Stimulated activated CD8-positive, alpha-beta memory T cell treated with anti-CD3 and anti-CD28 coated beads, Interleukin-15, amount 100 ng/mL, for 4 hours (primary cell): ENCODE measurements around the gene TMC4.
"Not testable (repeated sequence)": the region's sequence is repeated elsewhere in the genome, so short reads cannot be mapped to it uniquely, and the experiment has no call there.

ENCODE experiments used
- DNase-seq, 2 donors: peaks; one replicate each; pipeline ENCODE4 v3.0.0-alpha.2; 2020; ENCODE audit warnings: low read depth in 2 of 2

The TMC4 gene, protein sequence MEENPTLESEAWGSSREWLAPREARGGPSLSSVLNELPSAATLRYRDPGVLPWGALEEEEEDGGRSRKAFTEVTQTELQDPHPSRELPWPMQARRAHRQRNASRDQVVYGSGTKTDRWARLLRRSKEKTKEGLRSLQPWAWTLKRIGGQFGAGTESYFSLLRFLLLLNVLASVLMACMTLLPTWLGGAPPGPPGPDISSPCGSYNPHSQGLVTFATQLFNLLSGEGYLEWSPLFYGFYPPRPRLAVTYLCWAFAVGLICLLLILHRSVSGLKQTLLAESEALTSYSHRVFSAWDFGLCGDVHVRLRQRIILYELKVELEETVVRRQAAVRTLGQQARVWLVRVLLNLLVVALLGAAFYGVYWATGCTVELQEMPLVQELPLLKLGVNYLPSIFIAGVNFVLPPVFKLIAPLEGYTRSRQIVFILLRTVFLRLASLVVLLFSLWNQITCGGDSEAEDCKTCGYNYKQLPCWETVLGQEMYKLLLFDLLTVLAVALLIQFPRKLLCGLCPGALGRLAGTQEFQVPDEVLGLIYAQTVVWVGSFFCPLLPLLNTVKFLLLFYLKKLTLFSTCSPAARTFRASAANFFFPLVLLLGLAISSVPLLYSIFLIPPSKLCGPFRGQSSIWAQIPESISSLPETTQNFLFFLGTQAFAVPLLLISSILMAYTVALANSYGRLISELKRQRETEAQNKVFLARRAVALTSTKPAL

DNA sequence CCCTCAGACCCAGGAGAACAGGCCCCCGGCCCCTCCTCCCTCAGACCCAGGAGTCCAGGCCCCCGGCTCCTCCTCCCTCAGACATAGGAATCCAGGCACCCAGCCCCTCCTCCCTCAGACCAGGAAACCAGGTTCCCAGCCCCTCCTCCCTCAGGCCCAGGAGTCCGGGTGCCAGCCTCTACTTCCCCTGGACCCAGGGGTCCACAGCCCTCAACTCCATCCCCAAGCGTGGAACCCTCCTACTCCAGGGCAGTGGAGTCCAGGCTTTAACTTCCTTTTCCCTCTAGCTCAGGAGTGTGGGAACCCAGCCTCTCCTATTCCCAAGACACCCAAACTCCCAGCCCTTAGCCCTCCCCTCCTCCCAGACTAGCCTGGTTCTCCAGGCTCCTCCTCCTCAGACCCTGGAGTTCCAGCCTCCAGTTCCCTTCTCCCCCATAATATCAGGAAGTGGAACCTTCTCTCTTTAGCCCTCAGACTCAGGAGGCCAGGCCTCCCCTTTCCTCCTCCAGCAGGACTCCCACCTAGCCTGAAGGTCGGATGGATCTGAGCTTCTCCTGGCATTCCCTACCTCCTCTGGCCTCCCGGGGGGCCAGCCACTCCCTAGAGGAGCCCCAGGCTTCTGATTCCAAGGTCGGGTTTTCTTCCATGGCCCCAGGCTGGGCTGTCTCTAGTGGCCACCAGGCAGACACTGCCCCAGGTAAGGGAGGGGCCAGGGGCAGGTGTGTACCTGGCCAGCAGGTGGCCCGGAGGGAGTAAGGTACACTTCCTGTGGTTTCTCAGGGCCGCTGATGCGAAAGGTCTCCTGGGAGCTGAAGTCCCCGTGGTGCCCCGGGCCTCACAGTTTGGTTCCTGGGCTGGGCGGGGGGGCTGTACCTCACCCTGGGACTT lies at the start of gene TMC4:
TMC4 (minus strand) TSS at position 690 of the 888 bp plus-strand sequence; CDS start at position 647, 43 bp downstream.
- DNase-seq = no peak

DNA sequence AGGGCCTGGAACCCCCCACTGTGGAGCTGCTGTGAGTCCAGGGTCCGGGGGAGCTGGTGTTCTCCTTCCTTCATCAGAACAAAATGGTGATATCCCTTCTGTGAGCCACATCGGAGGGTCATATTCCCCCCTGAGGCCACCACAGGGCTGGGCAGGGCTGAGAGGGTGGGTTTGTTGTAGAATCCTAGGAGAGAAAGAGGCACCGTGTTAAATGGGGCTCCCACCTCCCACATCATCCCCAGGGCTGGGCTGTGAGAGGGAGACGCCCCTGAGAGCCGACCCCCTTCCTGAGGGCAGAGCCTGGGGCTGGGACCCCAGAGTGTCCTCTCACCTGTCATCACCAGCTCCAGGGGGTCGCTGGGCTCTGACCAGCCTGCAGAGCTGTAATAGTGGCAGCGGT lies 49.0 kb upstream of the TMC4 start:
- not testable (repeated sequence) for DNase-seq

DNA sequence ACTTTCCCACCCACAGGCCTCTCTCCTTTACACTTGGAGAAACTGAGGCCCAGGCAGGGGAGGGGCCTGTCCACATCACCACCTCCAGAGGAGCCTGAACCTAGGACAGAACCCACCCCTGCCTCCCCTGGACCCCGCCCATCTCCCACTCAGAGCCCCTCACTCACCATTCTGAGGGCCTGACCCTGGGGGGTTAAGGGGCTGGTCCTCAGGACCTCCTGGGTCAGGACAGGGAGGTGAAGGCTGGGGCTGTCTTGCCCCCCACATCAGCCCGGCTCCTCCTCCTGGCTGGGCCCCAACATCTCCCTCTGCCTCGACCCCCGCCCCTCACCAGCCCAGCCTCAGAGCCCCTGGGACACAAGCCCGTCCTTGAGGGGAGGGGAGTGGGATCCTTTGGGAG lies 46.7 kb upstream of the TMC4 start:
- not testable (repeated sequence) for DNase-seq

DNA sequence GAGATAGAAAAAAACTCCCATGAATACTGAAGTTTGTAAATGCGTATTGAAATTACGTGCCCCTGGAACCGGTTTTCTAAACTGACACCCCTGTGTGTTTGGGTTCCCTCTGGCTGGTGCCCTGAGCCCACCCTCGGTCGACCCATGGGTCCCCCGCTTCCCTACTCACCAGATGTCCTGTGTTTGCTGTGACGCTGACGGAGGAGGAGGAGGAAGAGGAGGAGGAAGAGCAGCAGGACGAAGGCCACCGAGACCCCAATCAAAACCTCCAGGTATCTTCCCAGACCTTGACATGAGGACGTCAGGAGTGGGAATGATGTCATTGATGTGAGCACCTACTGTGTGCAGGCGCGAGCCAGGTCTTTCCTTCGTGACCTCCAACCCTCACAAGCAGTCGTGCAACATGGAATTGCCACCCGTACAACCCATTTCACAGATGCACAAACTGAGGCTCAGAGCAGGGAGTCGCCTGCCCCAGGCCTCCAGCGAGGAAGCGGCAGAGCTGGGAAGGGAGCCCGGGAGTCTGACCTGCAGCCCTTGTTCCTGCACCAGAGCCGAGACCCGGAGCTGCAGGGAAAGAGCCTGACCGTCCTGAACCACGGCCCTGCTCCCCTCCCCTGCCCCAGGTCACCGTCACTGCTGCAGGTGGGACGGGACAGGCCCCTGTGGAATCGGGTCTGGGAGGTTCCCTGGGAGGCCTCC lies 46.2 kb upstream of the TMC4 start:
- DNase-seq = no peak

DNA sequence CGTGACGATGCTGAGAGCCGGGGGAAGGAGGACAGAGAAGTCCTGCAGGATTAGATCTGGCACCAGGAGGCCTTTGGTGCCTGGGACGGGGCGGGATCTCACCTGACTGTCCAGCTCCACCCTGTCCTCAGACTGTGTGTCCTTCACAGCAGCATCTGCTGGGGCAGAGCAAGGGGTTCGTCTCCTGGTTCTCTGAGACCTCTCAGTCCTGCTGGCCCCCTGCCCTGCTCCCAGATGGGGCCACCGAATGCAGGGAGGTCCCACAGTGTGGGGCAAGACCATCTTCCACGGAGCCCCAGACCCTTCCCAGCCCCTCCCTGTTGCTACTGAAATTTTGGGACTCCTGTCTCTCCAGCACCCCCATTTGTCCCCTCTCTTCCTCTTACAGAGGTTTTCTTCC lies 45.3 kb upstream of the TMC4 start:
- no peak for DNase-seq

DNA sequence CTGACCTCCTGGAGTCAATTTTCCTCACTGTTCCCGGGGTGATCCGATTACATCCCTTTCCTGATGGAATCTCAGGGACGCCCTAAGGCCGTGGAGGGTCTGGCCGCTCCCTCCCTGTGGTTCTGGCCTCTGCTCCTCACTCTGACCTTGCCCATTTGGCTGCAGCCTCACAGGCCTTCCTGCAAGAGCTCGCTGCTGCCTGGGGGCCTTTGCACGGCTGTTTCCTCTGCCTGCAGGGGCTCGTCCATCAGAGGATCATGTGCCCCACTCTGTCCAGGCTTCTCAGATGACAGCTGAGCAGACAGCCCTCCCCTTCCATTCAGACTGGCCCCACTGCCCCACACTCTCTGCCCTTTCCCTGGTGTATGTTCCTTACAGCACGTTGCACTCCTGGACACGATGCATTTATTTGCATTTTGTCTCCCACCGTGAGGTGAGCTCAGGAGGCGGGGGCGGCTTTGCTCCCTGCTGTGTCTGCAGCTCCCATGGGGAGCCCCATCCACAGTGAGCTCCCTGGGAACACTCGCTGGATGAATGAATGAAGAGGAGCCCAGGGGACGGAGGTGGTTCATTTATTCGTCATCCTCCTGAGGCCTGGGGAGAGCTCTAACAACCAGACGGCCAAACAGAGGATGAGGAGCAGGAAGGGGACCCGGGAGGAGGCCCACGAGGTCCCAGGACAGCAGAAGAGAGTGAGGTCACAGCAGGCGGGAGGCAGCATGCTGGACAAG lies 44.7 kb upstream of the TMC4 start:
- DNase-seq = not testable (repeated sequence)

DNA sequence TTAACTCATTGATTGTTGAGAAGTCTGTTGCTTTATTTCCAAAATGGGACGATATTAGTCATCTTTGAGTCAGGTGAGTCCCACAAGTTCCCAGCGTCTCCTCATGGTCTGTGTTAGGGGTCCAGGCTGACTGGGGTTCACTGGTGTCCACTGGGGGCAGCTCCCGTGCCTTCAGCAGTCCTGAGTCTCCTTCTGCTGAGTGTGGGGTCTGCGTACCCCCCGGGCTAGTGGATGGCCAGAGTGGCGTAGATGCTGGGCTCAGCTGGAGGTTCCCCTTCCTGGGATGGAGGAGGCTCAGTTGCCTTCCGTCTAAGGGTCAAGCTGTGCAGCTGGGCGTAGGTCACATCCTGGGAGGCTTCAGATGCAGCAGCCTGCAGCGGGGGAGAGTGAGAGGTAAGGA lies 43.9 kb upstream of the TMC4 start:
- no peak for DNase-seq

DNA sequence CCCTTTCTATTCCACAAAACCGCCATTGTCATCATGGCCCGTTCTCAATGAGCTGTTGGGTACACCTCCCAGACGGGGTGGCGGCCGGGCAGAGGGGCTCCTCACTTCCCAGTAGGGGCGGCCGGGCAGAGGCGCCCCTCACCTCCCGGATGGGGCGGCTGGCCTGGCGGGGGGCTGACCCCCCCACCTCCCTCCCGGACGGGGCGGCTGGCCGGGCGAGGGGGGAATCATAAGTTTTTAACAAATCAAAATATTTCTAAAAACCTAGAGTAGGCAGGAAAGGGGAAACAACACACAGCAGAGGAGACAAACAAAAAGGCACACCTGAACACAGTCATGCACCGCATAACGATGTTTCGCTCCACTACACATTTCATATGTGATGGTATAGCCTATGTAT lies 41.8 kb upstream of the TMC4 start:
- not testable (repeated sequence) for DNase-seq

DNA sequence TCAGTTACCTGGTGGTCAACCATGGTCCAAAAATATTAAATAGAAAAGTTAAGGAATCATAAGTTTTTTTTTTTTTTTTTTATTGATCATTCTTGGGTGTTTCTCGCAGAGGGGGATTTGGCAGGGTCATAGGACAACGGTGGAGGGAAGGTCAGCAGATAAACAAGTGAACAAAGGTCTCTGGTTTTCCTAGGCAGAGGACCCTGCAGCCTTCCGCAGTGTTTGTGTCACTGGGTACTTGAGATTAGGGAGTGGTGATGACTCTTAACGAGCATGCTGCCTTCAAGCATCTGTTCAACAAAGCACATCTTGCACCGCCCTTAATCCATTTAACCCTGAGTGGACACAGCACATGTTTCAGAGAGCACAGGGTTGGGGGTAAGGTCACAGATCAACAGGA lies 41.3 kb upstream of the TMC4 start:
- not testable (repeated sequence) for DNase-seq

DNA sequence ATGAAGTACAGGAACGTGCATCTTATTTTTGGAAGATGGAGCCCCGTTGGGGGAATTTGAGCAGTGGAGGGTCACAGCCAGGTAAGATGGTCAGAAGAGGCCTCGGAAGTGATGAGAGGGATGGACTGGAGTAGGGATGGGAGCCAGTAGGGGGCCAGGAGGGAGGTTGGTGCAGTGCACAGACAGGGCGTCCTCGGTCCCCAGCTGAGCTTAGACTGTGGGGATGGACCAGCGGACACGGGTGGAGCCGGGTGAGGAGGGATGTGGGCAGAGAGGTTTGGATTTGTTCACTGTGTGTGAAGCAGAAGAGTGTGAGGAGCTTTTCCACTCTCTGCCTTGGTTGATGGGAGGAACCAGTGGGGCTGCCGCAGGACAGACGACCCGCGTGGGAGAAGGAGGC lies 38.3 kb upstream of the TMC4 start:
- DNase-seq = no peak

DNA sequence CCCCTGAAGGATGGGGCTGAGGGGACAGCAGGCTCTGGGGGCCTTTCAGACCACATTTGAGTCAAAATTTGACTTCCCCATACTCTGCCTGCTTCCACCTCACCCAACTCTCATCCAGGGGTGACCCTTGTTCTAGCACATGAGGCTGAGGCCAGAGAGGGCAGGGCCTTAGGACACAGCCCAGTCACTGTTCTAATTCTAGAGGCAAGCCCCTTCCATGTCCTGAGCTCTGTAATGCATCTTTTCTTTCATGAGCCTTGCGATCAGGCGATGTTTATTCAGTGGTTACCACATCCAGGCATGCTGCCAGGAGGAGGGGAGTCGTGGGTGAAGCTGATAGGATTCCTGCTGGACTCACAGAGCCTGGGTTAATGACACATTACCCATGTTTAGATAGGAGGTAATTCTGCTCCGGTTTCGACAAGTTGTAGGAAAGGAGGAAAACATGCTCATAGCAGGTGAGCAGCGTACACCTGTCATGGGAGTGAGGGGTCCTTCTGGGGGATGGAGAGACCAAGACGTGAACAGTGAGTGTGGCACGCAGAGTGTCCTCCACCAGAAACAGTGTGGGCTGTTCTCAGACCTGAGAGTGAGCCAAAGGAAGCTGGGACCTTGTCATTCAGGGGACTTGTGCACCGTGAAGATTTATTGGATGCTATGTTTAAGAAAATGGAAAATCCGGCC lies 37.0 kb upstream of the TMC4 start:
- no peak for DNase-seq

DNA sequence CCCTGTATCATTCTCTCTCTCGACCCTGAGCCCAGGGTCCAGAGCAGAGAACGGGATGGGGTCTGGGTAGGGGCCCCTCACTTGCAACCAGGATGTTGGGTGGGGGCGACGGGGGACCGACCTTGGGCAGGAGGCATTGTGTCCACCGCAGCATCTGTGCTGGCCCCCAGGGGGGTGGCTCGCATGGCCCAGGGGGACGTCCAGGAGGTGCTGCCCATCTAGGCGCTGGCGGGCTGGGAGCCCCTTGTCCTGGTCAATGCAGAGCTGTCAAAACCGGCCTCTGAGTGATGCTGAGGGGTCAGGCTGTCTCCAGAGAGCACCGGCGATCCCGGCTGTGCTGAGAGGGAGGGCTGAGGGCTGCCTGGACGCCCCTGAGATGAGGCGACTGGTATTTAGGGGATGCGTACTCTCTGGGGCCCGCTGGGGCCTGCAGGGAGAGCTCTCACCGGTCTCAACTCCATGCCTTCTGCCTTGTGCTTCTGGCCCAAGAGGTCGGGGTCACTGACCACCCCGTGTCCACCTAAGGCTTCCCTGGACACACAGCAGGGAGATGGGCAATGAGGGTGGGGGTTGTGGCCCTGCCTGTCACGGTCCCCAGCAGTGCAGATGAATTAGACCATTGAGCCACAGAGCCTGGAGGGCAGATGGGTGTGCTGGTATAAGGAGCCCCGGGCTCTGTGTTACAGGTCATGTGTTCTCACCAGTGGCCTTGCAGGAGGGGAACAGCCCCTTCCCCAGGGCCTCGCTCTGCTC lies 36.3 kb upstream of the TMC4 start:
- no peak for DNase-seq

DNA sequence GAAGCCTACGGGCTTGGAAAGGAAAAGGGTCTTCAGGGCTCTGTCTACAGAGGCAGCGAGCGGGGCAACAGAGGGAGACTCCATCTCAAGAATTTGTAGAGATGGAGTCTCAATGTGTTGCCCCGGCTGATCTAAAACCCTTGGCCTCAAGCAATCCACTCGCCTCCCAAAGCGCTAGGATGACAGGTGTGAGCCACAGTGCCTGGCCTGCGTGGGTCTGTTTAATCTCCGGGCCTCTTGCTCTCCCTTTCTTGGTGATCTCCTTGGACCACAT lies 35.8 kb upstream of the TMC4 start:
- no peak for DNase-seq

DNA sequence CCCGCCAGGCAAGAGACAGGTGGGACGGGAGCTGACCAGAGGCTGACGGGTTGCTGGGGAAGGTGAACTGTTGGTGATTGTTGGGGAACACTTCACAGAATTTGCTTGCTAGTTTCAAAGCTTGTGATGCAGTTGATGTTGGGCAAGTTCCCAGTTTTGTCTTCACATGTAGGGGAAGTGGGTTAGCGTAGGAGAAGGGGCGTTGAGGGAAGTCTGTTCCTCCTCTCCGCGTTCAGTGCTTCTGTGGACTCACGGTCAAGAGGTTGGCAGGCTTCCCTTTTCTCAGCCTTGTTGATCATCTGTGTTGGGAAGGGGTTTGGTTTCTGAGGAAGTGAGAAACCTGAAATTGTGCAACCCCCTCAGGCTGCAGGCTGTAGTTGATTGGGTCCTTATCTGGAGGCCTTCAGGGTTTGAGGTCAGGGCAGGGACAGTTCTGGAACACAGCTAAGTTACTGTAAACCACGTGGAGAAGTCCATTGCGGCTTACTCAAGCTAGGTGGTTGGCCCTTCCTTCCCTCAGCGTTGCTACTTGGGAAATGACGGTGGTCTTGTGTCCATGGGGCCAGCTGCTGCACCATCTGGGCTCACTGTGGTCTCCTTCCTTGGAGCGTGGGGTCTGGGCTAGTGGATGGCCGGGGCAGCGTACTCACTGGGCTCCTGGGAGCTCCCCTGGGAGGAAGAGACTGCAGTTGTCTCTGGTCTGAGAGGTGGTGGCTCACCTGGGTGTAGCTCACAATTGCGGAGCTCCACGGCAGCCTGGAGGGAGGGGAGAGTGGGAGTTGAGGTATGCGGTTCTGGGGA lies 35.2 kb upstream of the TMC4 start:
- DNase-seq = peak in 1 of 2 donors; percentile 17

DNA sequence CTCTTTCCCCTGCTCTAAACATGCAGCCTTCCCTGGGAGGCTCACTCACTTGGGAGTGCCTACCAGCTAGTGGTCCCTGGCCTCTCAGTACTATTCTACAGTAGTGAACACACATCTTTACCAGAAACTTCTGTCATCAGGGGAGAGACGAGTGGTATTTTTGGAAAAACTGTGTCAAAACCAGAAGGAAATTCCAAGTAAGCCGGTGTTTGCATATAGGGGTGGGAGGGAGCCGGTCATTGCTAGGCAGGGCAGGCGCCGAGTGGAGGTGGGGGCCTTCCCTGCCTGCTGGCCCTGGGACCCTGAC lies 34.7 kb upstream of the TMC4 start:
- DNase-seq = no peak

DNA sequence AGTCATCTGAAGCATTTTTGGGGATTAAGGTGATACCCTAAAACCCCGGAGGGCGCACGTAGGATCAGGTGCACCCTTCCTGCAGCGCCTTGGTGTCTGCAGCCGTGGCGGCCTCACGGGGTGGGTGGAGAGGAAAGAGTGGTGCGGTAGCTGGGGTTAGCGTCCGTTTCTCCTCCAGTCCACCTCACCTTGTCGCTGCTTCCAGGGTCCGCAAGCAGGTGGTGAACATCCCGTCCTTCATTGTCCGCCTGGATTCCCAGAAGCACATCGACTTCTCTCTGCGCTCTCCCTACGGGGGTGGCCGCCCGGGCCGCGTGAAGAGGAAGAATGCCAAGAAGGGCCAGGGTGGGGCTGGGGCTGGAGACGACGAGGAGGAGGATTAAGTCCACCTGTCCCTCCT lies 34.2 kb upstream of the TMC4 start:
- not testable (repeated sequence) for DNase-seq

DNA sequence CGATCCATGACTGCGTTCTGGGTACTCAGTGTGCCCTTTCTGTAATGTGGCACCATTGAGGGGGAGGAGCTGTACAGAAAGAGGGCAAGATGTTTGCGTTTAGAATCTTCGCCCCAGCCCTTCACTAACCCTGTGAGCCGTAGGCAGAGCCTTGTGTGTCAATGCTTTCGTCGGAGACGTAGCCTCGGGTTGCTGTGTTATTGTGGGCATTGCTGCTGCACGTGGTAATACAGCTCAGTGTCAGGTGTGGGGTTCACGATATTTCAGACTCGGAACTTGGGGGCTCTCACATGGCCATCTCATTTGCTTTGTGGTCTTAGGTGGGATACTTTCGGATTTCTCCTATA lies 33.8 kb upstream of the TMC4 start:
- no peak for DNase-seq

DNA sequence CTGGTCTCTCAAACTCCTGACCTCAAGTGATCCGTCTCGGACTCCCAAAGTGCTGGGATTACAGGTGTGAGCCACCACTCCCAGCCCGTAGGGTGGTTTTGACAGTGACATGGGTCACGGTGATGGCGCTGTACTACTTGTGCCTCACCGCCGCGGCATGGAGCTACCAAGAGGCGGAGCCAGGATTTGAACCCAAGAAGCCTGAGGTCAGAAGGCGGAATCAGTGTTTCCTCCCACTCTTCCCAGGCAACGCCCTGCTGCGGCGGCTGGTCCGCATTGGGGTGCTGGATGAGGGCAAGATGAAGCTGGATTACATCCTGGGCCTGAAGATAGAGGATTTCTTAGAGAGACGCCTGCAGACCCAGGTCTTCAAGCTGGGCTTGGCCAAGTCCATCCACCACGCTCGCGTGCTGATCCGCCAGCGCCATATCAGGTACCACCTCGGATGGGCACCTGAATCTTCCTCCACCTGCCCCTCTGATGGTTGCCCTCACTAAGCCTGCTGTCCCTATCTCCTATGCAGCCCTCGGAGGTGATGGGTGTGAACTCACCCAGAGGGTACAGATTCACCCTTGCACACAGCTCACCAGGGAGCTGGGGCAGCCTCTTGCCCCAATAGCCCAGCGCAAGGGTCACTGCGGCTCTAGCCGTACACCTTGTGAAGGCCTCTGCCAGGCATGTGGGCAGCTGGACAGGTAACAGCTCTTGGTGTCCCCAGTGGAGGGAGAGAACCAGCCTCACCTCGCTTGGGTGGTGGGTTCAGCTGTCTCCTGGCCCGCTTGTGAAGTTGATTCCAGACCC lies 33.3 kb upstream of the TMC4 start:
- DNase-seq = no peak
